CD4-positive, alpha-beta T cell treated with Interleukin-17A for 1 hour (primary cell): Measurements from ENCODE around the gene THOC2.
"Not testable (repeated sequence)": the region's sequence is repeated elsewhere in the genome, so short reads cannot be mapped to it uniquely, and the experiment has no call there.

Experiments used
- DNase-seq: peaks from one replicate; pipeline ENCODE4 v3.0.0-alpha.2; 2020

THOC2 gene

DNA sequence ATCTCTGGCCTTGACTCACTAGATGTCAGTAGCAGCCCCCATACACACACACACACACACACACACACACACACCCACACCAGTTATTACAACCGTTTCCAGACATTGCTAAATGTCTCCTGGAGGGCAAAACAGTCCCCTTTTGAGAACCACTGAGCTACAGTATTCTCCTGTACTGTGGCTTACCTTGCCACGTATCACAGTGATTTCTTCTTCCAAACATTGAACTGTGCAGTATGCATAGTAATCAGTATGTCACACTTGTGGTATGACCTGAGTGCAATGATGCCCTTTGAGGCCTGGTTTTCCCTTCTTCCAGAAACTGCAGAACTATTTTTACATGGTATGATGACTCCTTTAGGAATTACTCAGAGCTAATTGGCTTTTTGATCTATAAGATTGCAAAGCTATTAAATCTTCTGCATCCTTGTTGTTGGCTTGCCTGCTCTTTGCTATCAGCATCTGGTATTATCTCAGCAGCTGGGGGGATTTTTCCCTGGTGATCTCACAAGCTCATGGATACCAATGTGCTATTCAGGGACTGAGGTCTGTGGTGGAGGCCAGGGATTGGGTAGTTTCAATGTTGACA is 3.6 kb upstream of the THOC2 start:
- DNase-seq: no peak

DNA sequence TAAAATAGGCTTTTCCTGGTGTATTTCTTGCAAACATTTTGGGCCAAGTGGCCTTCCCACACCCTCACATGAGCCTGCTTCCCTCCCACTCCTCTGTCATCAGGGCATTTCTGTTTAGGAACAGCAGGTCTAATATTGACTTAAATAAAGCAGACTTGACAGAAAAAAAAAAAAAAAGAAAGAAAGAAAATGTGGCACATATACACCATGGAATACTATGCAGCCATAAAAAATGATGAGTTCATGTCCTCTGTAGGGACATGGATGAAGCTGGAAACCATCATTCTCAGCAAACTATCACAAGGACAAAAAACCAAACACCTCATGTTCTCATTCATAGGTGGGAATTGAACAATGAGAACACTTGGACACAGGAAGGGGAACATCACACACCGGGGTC is 2.3 kb upstream of the THOC2 start:
- not testable (repeated sequence) for DNase-seq

DNA sequence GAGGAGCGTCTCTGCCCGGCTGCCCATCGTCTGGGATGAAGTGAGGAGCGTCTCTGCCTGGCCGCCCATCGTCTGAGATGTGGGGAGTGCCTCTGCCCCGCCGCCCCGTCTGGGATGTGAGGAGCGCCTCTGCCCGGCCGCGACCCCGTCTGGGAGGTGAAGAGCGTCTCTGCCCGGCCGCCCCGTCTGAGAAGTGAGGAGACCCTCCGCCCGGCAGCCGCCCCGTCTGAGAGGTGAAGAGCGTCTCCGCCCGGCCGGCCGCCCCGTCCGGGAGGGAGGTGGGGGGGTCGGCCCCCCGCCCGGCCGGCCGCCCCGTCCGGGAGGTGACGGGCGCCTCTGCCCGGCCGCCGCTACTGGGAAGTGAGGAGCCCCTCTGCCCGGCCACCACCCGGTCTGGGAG is 1.2 kb upstream of the THOC2 start:
- not testable (repeated sequence) for DNase-seq

DNA sequence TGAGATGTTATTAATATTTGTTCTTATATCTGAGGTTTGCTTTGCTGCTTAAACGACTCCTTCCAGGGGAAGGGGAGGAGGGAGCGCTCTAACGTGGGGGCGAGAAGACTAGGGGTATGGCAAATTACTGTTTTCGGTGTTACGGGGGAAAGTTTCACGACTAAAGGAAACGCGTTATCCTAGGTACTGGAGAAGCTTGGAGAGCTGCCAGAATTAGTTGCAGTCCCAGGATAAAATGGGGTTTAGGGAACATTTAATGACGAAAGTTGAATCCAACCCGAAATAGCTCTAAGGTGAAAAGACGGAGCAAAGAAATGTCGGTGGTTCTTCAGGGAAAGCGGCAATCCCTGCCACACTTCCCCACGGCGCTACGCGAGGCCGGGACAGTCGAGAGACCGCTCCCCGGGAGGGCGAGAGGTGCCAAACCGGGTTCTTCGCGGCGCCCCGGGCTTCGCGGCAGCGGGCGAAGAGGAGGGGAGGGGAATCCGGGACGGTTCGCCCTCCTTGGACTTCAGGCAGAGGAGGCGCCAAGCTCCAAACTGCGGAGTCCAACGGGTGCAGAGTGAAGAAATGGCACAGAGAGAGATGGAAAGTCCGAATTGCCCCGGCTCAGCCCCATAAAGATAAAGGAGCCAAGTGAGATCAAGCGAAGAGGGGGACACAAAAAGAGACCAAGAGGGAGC is 724 bp downstream of the THOC2 start:
- DNase-seq: no peak

DNA sequence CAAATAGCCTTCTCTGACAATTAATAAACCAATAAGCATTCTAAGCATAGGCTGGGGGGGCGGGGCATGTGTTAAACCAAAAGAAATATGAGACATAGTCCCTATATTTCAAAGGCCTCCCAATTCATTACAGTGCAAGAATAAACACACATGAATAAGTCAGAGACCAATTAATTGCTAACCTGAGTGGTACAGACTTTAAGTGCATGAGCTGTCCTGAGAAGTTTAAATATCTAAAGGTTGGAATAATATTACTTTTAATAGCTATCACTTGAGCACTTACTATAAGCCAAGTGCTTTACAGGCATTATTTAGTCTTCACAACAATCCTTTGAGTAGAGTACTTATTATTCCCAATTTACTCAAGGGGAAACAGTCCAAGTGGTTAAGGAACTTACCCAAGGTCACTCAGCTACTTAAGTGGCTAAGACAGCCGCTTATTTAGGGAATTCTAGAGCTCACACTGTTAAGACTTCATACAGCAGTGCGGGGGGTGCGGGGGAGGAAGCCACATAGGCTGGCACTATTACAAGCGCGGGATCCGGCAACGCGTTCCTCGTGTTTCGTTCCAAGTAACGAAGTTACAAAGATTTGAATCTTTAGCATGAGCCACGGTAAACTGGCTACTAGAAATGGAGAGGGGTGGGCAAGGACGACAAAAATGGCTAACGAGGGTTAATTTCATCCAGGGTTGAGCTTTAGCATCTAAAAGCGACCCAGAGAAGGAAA is 1.4 kb downstream of the THOC2 start:
- peak; percentile 2 for DNase-seq

DNA sequence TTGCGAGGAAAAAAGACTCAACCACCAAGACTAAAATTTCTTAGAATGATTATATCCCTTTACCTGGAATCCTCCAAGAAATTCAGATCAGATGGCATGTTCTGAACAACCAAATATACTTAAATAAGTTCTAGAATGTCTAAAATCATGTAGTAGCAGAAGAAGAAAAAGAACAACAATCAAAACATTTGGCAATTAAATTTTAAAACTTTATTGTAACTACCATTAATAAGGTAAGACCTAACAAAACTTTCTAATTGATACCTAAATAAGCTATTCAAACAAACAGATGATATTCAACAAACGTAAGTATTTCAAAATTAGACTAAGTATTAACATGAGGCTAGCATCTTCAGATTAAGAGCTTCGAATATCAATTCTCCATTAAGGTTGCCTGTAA is 4.3 kb downstream of the THOC2 start:
- DNase-seq: no peak

DNA sequence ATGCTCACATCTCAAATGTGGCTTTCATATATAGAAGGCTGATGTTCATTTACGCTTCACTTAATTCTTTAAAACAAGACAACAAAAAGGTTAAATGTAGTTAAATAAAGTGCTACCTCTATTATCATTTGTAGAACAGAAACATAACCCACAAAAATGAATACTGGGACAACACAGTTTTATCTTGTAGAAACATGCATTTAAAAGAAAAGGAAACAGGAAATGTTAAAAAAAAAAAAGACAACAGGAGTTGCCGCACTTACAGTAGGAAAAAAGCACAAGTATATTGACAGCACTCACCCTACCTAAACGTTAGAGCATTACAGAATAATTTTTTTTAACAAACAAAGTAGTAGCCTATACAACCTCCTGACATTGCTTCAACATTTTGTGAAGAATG is 4.8 kb downstream of the THOC2 start:
- no peak for DNase-seq

DNA sequence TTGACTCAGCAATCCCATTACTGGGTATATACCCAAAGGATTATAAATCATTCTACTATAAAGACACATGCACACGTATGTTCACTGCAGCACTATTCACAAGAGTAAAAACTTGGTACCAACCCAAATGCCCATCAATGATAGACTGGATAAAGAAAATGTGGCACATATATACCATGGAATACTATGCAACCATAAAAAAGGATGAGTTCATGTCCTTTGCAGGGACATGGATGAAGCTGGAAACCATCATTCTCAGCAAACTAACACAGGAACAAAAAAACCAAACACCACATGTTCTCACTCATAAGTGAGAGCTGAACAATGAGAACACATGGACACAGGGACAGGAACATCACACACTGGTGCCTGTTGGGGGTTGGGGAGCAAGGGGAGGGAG is 10.7 kb downstream of the THOC2 start:
- not testable (repeated sequence) for DNase-seq

DNA sequence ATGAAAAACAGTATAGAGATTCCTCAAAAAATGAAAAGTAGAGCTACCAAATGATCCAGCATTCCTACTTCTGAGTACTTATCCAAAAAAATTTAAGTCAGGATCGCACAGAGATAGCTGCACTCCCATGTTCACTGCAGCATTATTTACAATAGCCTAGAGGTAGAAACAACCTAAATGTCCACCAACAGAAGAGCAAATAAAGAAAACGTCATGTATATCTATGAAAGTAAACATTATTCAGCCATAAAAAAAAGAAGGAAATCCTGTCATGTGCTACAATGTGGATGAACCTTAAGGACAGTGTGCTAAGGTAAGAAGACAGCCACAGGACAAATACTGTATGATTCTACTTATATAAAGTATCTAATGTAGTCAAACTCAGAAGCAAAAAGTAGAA is 12.4 kb downstream of the THOC2 start:
- no peak for DNase-seq

DNA sequence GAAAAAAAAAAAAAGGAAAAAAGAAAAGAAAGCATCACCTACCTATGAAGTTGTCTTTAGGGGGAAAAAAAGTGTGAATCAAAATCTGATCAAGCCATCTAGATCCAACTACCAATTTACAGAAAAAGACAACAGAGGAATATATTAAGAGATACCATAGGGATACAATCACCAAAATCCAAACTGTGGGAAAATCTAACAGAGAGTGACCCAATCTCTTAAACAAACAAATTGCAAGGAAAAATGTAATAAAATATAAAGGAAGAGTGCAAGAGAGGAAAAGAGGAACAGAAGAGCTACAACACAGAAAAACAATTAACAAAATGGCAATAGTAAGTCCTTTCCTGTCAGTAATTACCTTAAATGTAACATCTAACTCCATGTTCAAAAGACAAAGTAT is 19.0 kb downstream of the THOC2 start:
- DNase-seq: no peak

DNA sequence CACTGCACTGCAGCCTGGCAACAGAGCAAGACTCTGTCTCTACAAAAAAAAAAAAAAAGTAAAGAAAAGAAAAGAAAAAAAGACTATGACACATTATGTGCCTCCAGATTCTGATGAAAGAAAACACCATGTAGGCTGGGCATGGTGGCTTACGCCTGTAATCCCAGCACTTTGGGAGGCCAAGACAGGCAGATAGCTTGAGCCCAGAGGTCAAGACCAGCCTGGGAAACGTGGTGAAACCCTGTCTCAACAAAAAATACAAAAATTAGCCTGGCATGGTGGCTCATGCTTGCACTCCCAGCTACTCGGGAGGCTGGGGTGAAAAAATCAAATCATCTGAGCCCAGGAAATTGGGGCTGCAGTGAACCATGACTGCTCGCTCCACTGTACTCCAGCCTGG is 19.4 kb downstream of the THOC2 start:
- no peak for DNase-seq

DNA sequence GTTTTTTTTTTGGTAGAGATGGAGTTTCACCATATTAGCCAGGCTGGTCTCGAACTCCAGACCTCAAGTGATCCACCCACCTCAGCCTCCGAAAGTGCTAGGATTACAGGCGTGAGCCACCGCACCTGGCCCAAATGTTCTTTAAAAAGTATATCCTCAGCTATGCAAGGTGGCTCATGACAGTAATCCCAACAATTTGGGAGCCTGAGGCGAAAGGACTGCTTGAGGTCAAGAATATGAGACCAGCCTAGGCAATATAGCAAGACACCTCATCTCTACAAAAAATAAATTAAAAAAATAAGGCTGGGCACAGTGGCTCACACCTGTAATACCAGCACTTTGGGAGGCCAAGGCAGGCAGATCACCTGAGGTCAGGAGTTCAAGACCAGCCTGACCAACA is 21.7 kb downstream of the THOC2 start:
- DNase-seq: not testable (repeated sequence)

DNA sequence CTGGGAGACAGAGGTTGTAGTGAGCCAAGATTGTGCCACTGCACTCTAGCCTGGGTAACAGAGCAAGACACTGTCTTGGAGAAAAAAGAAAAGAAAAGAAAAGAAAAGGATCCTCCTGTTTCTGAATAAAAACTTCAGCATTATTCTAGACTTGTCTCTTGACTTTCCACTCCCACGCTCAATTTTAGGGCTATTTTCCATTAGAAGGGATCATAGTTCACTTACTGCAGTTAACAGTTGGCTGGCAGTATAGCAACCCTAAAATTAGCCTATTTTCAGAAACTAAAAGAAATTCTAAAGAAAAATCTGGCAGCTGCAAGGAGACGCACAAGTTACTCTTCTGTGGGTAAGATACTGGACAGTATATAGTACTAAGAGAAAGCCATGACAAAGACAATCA is 28.1 kb downstream of the THOC2 start:
- DNase-seq: no peak

DNA sequence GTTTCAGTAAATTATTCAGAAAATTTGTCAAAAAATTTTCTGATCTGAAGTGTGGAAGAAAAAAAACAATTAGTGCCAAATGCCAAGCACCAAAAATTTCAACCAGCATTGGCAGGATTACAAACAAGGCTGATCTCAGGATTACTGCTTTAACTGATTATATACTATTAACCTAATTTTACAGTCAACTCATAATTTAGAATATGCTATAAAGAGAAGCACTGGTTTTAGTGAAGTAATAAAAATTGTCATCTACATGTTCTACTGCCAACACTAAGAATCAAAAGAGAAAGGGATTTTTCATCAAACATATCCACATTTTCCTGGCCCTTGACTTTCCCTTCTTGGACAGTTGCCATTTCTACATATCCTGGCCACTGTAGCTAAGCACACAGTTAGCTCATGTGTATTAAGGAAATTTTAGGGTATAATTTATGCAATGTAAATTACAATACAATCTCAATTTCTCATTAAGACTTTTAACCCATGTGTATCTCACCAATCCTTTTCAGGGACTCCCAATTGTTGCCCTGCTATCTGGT is 33.8 kb downstream of the THOC2 start:
- no peak for DNase-seq

DNA sequence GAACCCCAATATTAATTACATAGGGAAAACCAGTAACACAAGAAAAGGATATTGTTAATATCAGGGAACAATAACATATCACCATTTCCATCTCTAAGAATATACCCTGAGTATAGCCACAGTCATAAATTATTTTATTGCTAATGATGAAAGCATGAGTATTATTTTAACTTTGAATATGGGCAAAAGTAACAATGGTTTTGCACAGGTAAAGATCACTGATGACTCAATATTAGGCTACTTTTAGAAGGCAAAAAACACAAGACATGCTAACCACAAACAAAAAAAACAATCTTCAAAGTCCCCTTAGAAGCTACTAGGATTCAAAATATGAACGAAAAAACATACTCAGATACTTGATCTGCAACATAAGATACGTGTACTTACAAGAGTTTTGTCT is 36.5 kb downstream of the THOC2 start:
- DNase-seq: no peak

DNA sequence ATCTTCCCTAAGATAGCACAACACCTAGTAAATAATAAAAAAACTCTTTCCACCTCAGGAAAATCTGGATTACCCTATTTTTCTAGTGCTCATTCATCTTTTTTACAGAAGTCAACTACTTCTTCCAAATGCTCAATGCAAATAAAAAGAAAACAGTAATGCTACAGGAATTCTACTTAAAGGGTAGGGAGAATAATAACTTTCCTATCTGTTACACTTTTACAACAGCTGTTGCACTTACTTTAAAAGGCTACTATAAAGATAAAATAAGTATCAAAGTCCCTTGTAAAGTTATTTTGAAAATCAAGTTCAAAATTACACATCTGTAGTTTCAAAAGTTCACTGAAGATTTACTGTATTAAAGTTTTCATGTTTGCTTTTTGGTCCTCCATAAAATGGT is 37.6 kb downstream of the THOC2 start:
- DNase-seq: no peak

DNA sequence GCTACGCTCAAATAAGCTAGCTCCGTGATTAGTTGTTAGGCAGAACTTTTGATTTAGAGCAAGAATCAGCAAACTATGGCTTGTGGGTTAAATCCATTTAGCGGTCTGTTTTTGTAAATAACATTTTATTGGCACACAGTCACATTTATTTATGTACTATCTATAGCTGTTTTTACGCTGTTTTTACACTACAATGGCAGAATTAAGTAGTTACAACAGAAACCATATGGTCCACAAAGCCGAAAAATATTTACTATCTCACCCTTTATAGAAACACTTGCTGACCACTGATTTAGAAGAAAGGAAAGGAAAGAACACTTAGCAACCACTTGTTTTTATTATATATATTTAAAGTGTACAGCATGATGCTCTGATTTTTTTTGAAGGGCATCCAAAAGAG is 41.1 kb downstream of the THOC2 start:
- no peak for DNase-seq

DNA sequence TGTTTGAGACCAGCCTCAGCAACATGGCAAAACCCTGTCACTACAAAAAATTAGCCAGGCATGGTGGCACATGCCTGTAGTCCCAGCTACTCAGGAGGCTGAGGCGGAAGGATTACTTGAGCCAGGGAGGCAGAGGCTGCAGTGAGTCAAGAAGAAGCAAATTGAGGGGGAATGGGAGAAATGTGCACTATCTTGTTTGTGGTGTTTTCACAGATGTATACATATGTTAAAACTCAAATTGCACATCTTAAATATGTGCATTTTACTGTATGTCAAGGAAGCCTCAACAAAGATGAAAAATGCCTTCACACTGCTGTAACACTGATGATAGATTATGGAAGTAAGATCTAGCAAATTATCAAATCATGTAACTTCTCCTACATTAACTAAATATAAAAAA is 44.3 kb downstream of the THOC2 start:
- no peak for DNase-seq

DNA sequence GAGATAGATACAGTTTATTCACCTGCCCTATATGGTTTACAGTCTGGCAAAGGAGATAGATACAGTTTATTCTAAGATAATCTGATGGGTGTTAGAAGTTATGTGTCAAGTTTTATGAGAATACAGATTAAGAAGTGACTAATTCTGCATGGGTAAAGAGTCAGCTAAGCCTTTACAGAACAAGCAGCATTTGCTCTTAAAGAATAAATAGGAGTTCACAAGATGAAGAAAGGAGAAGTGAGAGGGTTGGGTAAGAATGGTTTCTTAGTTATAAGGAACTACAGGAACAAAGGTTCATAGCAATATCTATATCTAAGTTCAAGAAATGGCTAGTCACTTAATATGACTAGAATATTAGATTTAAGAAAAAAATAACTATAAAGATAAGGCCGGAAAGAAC is 47.6 kb downstream of the THOC2 start:
- no peak for DNase-seq

DNA sequence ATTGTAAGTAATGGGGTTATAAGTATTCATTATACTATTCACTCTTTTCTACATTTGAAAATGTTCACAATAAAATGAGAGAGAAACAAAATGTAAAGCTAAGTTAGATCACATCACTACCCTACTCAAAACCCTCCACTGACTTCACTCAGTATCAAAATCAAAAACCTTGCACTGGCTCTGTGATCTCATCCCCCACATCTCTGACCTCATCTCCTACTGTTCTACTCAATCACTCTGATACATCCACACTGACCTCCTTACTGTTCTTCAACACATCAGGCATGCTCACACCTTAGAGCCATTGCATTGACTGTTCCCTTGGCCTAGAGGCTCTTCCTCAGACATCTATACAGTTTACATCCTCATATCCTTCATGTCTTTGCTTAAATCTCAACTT is 50.7 kb downstream of the THOC2 start:
- no peak for DNase-seq

DNA sequence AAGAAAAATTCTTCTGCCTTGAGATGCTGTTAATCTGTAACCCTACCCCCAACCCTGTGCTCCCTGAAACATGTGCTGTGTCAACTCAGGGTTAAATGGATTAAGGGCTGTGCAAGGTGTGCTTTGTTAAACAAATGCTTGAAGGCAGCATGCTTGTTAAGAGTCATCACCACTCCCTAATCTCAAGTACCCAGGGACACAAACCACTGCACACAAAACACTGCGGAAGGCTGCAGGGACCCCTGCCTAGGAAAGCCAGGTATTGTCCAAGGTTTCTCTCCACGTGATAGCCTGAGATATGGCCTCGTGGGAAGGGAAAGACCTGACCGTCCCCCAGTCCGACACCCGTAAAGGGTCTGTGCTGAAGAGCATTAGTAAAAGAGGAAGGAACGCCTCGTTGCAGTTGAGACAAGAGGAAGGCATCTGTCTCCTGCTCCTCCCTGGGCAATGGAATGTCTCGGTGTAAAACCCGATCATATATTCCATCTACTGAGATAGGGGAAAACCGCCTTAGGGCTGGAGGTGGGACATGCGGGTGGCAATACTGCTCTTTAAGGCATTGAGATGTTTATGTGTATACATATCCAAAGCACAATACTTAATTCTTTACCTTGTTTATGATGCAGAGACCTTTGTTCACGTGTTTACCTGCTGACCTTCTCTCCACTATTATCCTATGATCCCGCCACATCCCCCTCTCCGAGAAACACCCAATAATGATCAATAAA is 53.0 kb downstream of the THOC2 start:
- not testable (repeated sequence) for DNase-seq

DNA sequence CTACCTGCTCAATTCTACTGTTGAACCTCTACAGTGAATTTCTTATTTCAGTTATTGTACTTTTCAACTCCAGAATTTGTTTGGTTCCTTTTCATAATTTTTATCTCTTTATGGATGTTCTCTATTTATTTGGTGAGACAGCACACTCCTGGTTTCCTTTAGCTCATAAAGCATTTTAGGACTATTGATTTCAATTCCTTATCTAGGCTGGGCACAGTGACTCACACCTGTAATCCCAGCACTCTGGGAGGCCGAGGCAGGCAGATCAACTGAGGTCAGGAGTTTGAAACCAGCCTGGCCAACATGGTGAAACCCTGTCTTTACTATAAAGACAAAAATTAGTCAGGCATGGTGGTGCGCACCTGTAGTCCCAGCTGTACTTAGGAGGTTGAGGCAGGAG is 57.7 kb downstream of the THOC2 start:
- DNase-seq: no peak

DNA sequence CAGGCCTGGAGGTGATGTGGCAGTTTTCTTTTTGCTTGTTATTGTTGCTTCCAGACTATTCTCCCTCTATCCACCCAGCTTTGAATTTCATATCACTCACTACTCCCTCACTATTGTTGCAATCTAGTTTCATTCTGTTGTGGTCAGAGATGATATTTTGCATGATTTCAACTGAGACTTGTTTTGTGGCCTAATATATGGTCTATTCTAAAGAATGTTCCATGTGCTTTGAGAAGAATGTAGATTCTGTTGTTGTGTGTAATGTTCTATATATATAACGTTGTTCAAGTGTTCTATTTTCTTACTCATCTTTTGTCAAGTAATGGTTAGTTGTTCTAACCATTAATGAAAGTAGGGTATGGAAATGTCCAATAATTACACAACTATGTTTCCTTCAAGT is 59.0 kb downstream of the THOC2 start:
- no peak for DNase-seq

DNA sequence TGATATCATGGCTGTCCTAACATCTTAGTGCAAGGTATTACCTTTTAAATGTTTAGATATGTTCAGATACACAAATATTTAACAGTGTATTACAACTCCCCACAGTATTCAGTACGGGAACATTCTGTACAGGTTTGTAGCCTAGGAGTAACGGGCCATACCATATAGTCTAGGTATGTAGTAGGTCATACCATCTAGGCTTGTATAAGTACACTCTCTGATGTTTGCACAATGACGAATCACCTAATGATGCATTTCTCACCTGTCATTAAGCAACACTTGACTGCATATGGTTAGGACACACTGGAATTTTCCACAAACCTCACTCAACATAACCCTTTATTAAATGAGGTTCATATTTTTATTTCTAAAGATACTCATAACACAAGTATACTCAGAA is 67.7 kb downstream of the THOC2 start:
- no peak for DNase-seq
